ENCODE data around the gene EEPD1.
A peak's percentile ranks its signal among the peaks of the same experiment; 100 is the strongest.
"Not testable (repeated sequence)": the region's sequence is repeated elsewhere in the genome, so short reads cannot be mapped to it uniquely, and the experiment has no call there.

Gene EEPD1

GRCh38 chr7:36152756-36153570, at the start of gene EEPD1:
Gene EEPD1, plus strand, starts transcription at chr7:36153254. Its CDS starts 1,071 bp downstream, at chr7:36154325.
- DNase-seq = peak; percentile 99

GRCh38 chr7:36103837-36104561, 49.1 kb upstream of the EEPD1 start:
- DNase-seq = no peak

- DNase-seq = not testable (repeated sequence)
Measured at GRCh38 chr7:36106972-36107908, 45.8 kb upstream of the EEPD1 start.

- DNase-seq = no peak
Measured at GRCh38 chr7:36107926-36108631, 45.0 kb upstream of the EEPD1 start.

GRCh38 chr7:36109013-36109627, 43.9 kb upstream of the EEPD1 start:
- no peak for DNase-seq

GRCh38 chr7:36110584-36110983, 42.5 kb upstream of the EEPD1 start:
- no peak for DNase-seq

- DNase-seq = no peak
Measured at GRCh38 chr7:36112969-36113368, 40.1 kb upstream of the EEPD1 start.

- no peak for DNase-seq
Measured at GRCh38 chr7:36114355-36114754, 38.7 kb upstream of the EEPD1 start.

GRCh38 chr7:36115448-36116321, 37.4 kb upstream of the EEPD1 start:
- DNase-seq = peak; percentile 34

- no peak for DNase-seq
Measured at GRCh38 chr7:36116347-36117202, 36.5 kb upstream of the EEPD1 start.

- no peak for DNase-seq
Measured at GRCh38 chr7:36117203-36117840, 35.7 kb upstream of the EEPD1 start.

- DNase-seq = no peak
Measured at GRCh38 chr7:36118344-36118743, 34.7 kb upstream of the EEPD1 start.

- DNase-seq = no peak
Measured at GRCh38 chr7:36119005-36119706, 33.9 kb upstream of the EEPD1 start.

- peak; percentile 41 for DNase-seq
Measured at GRCh38 chr7:36119983-36120646, 32.9 kb upstream of the EEPD1 start.

- not testable (repeated sequence) for DNase-seq
Measured at GRCh38 chr7:36125630-36126029, 27.4 kb upstream of the EEPD1 start.

- peak; percentile 27 for DNase-seq
Measured at GRCh38 chr7:36127075-36127740, 25.8 kb upstream of the EEPD1 start.

- DNase-seq = peak; percentile 93
Measured at GRCh38 chr7:36128448-36129047, 24.5 kb upstream of the EEPD1 start.
